AG08395 (cell line): ENCODE measurements around the gene ANKRD24.
A peak's percentile ranks its signal among the peaks of the same experiment; 100 is the strongest.
"Not testable (repeated sequence)": the region's sequence is repeated elsewhere in the genome, so short reads cannot be mapped to it uniquely, and the experiment has no call there.

Experiments
- DNase-seq: peaks from one replicate; pipeline ENCODE4 v3.0.0; 2012; ENCODE audit warnings: mixed read lengths, low spot score

The ANKRD24 gene

DNA sequence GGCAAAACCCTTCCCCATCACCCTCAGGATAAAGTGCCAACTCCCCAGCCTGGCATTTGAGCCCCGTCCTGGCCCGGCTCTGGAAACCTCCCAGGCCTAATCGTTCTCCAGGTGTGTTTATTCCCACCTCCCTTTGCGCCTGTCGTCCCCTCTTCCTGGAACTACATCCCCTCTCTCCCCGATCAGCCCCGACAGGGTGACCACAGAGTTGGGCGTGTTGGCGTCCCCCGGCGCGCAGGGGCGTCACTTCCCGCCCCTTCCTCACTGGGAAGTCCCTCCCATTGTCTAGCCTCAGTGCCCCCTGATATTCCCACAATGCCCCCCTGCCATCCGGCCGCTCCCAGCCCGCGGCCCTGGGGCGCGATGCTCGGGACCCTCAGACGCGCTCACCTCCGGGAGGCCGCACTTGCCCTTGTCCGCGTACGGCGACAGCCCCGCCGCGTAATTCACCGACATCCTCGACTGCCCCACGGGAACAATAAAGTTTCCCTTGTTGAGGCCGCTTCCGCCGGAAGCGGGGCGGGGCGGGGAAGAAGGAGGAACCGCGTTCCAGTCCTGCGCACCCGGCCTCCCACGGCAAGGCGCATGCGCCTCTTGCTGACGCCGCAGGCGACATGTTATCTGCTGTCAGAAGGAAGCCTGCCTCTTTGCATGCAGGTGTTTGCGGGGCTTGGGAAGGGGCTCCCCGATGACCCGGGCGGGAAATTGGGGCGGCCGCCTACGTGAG is at the start of gene ANKRD24, which contains the start of gene SIRT6:
Gene ANKRD24, plus strand, starts transcription at position 606 of the 727 bp plus-strand sequence. CDS start 3,737 bp downstream, outside the sequence.
Gene SIRT6, minus strand, starts transcription at position 480 of the 727 bp plus-strand sequence. Its CDS starts 24 bp downstream, at position 456.
- DNase-seq = peak; percentile 100

DNA sequence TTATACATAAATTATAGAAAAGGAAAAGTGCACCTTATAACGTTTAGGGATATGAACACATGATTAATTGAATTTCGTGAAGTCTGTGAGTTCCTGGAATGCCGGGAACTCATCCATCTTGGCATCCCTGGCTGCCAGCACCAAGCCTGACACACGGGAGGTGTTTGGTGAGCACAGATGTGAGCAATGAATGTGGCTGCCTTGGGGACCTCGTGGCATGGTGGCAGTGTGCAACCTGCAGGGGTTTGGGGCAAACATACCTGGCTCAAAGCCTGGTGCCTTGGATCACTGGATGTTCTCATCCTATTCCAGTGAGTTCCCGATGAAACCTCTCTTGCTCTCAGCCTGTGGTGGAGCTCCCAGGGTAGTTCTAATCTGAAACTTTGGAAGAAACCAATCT is 48.1 kb upstream of the ANKRD24 start:
- DNase-seq = no peak

DNA sequence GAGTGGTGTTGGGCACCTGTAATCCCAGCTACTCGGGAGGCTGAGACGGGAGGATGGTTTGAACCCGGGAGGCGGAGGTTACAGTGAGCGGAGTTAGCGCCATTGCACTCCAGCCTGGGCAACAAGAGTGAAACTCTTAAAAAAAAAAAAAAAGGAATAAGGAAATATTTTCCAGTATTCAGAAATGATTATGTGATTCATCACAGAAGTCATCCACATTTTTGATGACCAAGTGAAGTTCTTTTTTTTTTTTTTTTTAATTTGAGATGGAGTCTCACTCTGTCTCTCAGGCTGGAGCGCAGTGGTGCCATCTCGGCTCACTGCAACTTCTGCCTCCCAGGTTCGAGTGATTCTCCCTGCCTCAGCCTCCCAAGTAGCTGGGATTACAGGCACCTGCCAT is 47.1 kb upstream of the ANKRD24 start:
- DNase-seq = not testable (repeated sequence)

DNA sequence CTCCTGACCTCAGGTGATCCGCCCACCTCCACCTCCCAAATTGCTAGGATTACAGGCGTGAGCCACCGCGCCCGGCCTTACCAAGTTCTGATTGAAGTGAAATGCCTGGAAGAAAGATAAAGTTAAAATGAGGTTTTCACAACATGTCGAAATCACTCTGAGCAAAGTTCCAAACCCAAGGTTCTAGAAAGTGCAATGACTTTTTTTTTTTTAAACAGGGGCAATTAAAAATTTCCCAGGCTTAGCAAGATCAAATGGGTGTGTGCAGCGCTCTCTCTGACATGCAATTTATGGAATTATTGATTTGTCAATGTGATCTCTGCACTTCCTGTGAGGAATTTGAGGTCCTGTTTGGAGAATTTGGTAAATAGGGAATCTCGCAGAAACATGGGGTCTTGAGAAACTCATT is 45.8 kb upstream of the ANKRD24 start:
- no peak for DNase-seq

DNA sequence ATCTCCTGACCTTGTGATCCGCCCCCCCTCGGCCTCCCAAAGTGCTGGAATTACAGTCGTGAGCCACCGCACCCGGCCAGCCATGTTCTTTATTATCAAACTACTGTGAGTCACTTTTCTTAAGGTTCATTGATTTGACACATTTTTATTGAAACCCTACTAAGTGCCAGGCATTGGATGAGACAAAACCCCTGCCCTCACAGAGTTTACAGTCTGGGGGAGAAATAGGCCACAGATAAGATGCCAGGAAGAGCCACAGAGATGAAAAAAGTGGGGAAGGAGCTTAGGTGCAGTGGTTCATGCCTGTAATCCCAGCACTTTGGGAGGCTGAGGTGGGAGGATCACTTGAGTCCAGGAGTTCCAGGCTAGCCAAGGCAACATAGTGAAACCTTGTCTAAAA is 44.0 kb upstream of the ANKRD24 start:
- no peak for DNase-seq

DNA sequence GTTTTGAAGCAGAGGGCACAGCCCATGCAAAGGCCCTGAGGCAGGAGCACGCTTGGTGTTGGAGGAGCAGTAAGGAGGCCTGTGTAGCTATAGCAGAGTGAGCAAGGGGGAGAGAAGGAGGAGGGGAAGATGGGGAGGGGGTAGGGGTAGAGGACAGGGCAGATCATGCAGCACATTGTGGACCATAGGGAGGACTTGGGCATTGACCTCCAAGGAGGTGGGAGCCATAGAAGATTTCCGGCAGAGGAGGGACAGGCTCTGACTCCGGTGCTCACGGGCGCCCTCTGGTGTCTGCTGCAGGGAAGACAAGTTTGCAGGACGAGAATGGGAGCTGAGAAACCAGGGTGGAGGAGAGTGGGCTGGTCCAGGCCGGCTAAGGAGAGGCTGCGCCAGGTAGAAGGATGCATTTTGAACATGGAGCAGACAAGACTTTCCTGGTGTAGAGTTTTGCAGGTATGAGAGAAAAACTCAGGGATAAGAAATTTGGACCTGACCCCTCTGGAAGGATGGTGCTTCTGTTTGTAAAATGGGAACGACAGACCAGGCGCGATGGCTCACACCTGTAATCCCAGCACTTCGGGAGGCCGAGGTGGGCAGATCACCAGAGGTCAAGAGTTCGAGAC is 42.8 kb upstream of the ANKRD24 start:
- DNase-seq = peak; percentile 81

DNA sequence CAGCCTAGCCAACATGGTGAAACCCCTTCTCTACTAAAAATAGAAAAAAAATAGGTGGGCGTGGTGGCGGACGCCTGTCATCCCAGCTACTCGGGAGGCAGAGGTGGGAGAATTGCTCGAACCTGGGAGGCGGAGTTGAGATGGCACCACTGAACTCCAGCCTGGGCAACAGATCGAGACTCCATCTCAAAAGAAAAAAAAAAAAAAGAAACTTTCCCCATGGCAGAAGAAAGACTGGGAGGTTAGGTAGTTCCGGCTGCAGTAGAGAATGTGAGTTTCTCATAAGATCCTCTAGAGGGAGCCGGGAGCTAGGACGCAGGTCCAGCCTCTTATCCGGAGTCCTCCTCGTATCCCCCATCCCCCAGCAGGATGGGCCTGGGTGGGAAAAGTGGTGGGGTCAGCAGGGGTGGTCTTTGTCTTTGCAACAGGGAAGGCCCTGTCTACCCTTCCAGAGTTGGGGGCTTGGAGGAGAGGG is 42.2 kb upstream of the ANKRD24 start:
- peak; percentile 84 for DNase-seq

DNA sequence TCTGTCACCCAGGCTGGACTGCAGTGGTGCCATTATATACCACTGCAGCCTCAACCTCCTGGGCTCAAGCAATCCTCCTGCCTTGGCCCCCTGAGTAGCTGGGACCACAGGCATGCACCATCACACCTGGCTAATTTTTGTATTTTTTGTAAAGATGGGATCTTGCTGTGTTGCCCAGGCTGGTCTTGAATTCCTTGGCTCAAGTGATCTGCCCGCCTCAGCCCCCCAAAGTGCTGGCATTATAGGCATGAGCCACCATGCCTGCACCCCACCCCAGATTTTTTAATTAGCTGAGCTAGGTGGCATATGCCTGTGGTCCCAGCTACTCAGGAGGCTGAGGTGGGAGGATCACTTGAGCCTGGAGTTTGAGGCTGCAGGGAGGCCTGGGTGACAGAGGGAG is 39.6 kb upstream of the ANKRD24 start:
- DNase-seq = not testable (repeated sequence)

DNA sequence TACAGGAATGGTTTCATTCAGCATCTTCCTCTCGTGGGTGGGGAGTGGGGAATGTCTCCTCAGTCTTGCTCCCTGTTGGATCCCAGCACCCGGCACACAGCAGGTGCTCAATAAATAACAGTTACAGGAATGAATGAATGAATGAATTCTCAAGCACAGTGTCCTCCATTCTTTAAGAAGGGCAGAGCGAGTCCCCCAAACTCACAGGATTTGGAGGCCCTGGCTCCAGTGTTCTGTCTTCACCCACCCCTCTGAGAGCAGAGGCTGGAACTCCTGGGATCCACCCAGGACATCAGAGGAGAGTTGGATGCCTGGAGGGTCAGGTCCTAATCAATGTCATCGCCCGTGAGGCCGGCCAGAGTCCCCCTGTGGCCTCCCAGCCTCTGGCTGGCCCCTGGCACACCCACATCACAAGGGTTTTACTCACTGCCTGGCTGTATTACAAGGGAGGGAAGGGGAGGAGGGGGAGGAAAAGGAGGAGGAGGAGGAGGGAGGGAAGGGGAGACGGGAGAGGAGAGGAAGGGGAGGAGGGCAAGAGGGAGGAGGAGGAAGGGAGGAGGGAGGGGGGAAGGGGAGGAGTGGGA is 37.7 kb upstream of the ANKRD24 start:
- DNase-seq = peak; percentile 70

DNA sequence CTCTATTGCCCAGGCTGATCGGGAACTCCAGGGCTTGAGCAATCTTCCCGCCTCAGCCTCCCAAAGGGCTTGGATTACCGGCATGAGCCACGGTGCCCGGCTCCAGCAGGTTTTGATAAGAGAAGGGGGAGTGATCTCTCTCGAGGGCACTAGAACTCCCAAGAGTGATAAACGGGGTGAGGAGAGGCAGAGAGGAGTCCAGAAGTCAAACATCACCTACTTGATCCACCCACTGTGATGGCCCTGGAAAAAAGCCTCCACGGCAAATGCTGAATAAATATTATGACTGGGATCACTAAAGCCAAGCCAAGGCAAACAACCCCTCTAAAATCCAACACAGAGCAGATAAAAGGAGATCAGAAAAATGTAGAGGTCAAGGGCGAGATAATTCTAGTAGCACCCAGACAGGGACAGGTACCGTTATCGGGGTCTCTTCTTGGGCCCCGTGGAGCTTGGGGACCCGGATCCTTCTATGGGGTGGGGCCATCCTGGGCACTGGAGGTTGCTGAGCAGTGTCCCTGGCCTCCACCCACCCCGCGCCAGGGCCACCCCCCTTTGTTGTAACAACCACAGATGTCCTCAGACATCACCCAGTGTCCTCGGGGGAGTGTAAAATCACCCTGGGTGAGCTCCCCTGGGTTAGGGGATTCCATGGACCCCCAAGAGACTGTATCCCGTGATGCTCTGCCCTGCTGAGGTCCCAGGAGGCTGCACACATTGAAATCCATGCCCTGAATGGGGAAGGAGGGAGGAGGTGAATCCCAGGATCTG is 32.8 kb upstream of the ANKRD24 start:
- DNase-seq = no peak

DNA sequence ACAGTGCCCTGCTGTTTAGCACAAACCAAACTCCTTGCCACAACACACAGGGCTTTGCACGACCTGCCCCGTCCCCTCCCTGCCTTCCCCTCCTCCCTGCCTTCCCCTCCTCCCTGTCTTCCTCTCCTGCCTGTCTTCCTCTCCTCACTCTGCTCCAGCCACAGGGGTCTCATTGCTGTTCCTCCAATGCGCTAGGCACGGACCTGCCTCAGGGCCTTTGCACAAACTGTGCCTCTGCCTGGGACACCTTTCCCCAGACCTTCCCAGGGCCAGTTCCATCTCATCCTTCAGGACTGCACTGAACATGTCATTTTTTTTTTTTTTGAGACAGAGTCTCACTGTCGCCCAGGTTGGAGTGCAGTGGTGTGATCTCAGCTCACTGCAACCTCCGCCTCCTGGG is 30.9 kb upstream of the ANKRD24 start:
- no peak for DNase-seq

DNA sequence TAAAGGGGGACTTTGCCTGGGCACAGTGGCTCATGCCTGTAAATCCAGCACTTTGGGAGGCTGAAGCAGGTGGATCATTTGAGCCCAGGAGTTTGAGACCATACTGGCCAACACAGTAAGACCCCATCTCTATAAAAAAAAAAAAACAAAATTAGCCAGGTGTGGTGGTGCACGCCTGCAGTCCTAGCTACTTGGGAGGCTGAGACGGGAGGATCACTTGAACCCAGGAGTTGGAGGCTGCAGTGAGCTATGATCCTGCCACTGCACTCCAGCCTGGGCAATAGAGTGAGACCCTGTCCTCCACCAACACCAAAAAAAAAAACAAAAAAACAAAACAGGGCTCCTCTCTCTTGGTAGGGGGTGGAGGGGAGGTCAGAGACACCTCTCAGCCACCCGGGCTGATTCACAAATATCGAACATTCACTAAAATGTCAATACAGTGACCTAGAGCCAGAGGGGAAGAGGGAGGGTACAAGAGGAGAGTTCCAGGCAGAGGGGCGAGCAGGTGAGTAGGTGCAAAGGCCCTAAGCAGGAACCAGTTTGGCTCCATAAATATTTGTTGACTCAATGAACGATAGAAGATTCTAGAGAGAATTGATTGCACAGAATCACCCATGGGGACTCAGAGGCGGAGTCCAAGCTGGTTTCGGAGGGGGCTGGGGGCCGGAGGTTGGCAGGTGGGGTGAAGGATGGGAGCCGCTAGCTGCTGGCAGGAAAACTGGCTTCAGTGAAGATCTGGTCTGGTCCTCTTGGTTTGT is 30.1 kb upstream of the ANKRD24 start:
- no peak for DNase-seq

DNA sequence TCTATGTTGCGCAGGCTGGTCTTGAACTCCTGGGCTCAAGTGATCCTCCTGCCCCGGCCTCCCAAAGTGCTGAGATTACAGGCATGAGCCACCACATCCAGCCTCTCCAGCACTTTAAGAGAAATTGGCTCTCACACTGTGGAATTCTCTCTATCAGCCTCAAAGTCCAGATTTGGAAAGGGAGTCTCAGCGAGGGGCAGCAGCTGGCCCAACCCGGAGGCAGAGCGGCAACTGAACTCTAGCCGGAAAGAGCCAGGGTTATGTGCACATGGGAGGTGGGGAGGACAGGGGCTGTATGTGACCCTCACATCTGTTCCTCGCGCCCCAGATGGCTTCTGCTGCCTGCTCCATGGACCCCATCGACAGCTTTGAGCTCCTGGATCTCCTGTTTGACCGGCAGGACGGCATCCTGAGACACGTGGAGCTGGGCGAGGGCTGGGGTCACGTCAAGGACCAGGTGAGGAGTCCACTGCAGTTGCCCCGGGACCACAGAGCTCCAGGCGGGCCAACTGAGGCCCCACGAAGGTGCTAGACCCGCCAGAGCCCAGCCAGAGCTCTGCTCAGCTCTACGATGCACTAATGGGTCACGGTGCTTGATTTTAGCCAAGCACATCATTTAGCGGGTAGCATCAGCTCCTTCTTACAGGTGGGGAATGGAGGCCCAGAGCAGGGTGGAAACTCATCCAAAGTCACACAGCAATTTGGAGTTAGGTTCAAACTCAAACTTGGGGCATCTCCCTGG is 27.7 kb upstream of the ANKRD24 start:
- DNase-seq = no peak

DNA sequence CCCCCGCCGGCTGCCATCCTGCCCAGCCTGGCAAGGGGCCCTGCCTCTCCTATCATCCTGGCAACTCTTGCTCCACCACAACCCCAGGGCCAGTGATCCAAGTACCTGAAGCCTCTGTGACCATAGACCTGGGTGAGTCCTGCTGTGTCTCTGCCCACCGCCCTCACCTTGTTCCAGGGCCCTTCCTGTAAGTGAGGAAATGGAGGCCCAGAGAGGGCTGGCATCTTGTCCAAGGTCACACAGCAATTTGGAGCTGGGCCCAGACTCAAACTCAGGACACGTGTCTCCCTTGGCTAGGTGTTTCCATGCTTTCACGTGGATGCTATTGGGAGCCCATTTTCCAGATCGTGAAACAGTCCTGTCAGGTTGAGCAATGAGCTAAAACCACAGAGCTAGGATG is 25.3 kb upstream of the ANKRD24 start:
- DNase-seq = no peak

DNA sequence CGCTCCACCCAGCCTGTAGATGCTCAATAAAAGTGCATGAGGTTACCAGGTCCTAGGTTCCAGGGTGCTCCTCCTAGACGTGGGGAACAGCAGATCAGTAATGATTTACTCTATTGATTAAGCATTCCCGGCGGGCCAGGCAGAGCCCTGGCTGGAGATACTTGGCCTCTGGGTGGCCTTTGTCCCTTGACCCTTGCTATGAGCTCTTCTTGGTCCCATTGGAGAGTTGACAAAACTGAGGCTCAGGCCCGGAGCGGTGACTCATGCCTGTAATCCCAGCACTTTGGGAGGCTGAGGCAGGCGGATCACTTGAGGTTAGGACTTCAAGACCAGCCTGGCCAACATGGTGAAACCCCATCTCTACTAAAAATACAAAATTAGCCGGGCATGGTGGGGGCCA is 24.5 kb upstream of the ANKRD24 start:
- not testable (repeated sequence) for DNase-seq

DNA sequence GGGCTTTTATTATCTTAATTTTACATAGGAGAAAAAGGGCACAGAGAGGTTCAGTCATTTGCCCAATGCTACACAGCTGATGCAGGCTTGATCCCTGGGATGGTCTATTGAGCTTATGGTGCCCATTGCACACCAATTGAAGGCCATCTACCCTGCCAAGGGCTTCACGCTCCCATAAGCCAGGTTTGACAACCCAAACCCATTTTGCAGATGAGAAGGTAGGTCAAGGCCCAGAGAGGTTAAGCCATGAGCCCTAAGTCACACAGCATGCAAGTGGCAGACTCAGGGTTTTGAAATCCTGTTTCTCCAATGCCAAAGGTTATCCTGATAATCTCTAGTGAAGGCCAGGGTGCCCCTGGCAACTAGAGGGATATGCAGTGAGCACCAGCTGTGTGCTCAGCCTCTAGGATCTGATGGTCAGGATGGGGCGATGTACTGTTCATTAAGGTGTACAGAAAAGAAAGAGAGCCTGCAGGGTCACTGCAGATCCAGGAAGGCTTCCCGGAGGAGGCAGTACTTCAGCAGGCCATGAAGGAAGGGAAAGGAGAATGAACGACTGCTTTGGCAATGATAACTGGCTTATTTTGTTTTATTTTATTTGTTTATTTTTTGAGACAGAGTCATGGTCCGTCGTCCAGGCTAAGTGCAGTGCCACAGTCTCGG is 20.9 kb upstream of the ANKRD24 start:
- DNase-seq = no peak

DNA sequence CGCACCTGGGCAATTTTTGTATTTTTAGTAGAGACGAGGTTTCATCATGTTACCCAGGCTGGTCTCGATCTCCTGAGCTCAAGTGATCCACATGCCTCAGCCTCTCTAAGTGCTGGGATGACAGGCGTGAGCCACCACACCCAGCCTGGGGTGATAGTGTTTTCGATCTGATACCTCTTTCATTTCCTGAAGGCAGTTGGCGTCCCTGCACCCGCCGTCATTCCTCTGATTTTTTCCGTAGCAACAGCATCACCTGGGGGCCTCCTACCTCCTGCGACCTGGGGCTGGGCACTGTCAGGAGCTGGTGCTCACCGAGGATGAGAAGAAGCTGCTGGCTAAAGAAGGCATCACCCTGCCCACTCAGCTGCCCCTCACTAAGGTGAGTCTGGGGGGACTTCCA is 18.2 kb upstream of the ANKRD24 start:
- no peak for DNase-seq

DNA sequence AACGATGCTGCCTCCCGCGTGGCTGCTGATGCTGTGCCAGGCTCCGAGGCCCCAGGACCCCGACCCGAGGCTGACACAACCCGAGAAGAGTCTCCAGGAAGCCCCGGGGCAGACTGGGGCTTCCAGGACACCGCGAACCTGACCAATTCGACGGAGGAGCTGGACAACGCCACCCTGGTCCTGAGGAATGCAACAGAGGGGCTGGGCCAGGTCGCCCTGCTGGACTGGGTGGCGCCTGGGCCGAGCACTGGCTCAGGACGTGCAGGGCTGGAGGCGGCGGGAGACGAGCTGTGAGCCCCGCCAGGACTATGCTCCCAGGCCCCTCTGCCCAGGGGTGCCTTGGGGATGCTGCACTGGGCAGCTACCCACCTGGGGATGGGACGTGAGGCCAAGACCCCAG is 10.8 kb upstream of the ANKRD24 start:
- DNase-seq = no peak

DNA sequence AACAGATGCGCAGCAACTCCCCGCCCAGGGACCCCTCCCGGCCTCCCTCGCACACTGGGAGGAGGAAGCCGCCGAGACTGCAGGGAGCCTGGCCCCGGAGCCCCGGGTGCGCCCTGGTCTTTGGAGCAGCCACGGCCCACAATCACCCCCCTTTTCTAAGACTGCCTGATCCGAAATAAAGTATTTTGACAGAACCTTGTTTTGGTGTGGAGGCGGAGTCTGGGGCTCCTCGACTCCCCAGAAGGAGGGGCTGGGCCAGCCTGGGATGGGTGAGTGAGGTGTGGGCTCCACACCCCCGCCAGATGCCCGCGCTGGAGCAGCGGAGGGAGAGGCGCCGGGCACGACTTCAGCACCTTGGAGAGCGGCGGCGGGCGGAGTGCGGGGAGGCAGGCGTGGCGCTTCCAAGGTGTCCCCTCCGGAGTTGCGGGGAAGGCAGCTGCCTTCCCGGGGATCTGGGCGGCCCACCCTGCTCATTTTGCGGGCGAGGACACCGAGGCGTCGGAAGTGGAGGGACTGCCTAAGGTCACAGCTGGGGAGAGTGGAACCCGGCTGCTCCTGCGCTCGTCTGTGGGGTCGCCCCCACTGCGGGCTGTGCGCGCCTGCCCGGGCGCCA is 9.5 kb upstream of the ANKRD24 start:
- peak; percentile 62 for DNase-seq
